Neutrophil (primary cell): ENCODE measurements around the gene SERPINA1.
A peak's percentile ranks its signal among the peaks of the same experiment; 100 is the strongest.

ENCODE experiments used
- H3K27ac ChIP-seq: fragments of 200-600 bp; sonication (generic); 2 replicates; pipeline ENCODE4 v1.5.1; 2016; ENCODE audit warnings: mild to moderate bottlenecking, moderate library complexity
- H3K27me3 ChIP-seq: fragments of 200-600 bp; sonication (generic); 2 replicates; pipeline ENCODE4 v1.6.0; 2016; ENCODE audit warnings: mild to moderate bottlenecking
- H3K36me3 ChIP-seq: fragments of 200-600 bp; sonication (generic); 2 replicates; pipeline ENCODE4 v1.5.1; 2017
- H3K4me1 ChIP-seq, 2 experiments: fragments of 200-600 bp in 1 of 2; sonication (generic) in 1 of 2; 1 replicate in 1 of 2; 2 replicates in 1 of 2; pipeline versions ENCODE4 v1.5.1 to v1.6.1; 2013 to 2016; ENCODE audit warnings: low read depth in 1 of 2, low read length in 1 of 2, mild to moderate bottlenecking in 1 of 2, moderate library complexity in 1 of 2; ENCODE audit not compliant: control insufficient read depth in 1 of 2, insufficient read depth in 1 of 2
- H3K4me3 ChIP-seq, 2 experiments: fragments of 200-600 bp in 1 of 2; sonication (generic) in 1 of 2; 1 replicate in 1 of 2; 2 replicates in 1 of 2; pipeline ENCODE4 v1.5.1; 2013 to 2016; ENCODE audit warnings: low read depth in 1 of 2, low read length in 1 of 2, mild to moderate bottlenecking in 1 of 2, moderate library complexity in 1 of 2
- H3K9me3 ChIP-seq: fragments of 200-600 bp; sonication (generic); 2 replicates; pipeline ENCODE4 v1.5.1; 2016
- TF ChIP-seq, protein P1 (sequence below): fragments of 200-600 bp; sonication (generic); IDR thresholded peaks from 2 replicates; pipeline ENCODE4 v1.5.1; 2016; ENCODE audit warnings: antibody characterized with exemption

The SERPINA1 gene

DNA sequence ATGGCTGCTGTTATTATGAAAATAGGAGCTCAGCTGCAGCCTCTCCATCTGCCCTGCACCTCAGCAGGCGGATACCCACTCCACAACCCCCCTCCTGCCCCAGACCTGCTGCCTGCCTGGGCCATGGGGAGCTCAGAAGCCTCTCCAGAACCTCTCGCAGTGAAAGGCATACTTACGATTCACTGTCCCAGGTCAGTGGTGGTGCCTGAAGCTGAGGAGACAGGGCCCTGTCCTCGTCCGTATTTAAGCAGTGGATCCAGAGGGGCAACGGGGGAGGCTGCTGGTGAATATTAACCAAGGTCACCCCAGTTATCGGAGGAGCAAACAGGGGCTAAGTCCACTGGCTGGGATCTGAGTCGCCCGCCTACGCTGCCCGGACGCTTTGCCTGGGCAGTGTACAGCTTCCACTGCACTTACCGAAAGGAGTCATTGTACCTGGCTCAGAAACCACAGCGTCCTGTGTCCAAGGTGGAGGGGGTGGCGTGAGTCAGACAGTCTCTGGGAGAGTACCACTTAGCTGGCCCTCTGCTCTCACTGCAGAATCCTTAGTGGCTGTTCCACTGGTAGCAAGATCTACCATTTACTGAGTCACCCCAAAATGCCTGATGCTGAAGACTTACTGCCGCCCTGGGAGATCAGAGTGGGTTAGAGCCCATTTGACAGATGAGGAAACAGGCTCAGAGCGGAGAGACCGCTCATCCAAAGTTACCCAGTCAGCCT lies at the start of gene SERPINA1:
SERPINA1 (minus strand) TSS at position 219 of the 720 bp plus-strand sequence. CDS start 5,365 bp downstream, outside the sequence.
- TF ChIP-seq, protein P1, sequence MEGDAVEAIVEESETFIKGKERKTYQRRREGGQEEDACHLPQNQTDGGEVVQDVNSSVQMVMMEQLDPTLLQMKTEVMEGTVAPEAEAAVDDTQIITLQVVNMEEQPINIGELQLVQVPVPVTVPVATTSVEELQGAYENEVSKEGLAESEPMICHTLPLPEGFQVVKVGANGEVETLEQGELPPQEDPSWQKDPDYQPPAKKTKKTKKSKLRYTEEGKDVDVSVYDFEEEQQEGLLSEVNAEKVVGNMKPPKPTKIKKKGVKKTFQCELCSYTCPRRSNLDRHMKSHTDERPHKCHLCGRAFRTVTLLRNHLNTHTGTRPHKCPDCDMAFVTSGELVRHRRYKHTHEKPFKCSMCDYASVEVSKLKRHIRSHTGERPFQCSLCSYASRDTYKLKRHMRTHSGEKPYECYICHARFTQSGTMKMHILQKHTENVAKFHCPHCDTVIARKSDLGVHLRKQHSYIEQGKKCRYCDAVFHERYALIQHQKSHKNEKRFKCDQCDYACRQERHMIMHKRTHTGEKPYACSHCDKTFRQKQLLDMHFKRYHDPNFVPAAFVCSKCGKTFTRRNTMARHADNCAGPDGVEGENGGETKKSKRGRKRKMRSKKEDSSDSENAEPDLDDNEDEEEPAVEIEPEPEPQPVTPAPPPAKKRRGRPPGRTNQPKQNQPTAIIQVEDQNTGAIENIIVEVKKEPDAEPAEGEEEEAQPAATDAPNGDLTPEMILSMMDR = no peak
- Histone ChIP-seq H3K4me1 (peaks cover 93 to 99% of the 10 kb centered on the region in 2 experiments), H3K27me3 (no peaks in the 10 kb centered on the region), H3K4me3 (peak within 1 kb of the TSS; percentile 76 to 88), H3K36me3 (peaks cover 50% of the 10 kb centered on the region), H3K9me3 (no peaks in the 10 kb centered on the region), H3K27ac (peak within 1 kb of the TSS; percentile 97)

DNA sequence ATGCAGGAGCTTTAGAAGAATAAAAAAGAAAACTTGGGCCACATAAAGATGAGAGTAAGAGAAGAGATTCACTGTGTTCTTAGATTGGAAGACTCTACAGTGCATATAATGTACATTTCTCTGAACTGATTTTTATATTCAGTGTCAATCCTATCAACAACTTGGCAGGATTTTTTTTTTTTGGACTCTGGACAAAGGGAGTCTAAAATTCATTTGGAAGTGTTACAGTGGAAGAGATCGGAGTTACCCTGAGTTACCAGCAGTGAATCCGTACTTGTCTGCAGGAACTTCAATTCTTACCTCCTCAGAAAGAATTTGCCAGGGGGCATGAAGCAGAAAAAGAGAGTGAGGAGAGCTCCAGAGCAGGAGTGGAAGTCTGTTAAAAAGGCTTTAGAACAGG lies 40.2 kb upstream of the SERPINA1 start:
- TF ChIP-seq, protein P1 = no peak
- Histone ChIP-seq H3K27ac (no peak overlapping the region), H3K4me3 (no peak overlapping the region)

DNA sequence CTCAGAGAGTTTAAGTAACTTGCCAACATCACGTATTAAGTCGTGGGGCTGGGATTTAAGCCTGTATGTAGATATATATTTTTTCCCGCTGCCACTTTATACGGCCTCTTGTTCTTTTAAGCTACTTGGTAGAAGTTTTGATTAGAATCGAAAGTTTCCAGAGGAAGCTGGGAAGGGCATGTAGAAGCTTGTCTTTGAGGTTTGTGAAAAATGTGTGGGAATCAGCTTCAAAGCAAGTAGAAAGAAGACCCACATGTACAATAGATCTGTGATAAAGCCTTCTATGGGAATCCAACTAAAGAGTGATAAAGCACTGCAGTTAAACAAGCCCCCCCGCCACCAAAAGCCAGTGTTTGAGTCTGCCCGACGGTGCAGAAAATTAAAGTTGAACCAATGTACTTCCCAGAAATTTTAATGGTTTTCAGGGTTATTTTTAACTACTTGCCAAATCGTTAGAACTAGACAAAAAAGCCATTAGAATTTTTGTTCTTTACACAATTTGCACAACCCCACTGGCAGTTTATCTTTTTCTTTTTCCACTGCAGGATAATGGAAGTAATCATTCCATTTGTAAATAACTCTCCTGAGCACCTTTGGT lies 38.7 kb upstream of the SERPINA1 start:
- Histone ChIP-seq H3K9me3 (no peaks in the 10 kb centered on the region), H3K27me3 (peaks cover 71% of the 10 kb centered on the region), H3K36me3 (no peaks in the 10 kb centered on the region), H3K4me3 (no peak overlapping the region), H3K27ac (no peak overlapping the region), H3K4me1 (peaks cover 12 to 14% of the 10 kb centered on the region in 2 experiments)
- TF ChIP-seq, protein P1 = no peak

More for the DNA sequence above, 40.2 kb upstream of the SERPINA1 start:
- no peaks in the 10 kb centered on the region for H3K36me3 ChIP-seq
- H3K9me3 ChIP-seq = no peaks in the 10 kb centered on the region
- peaks cover 7% of the 10 kb centered on the region in 2 experiments for H3K4me1 ChIP-seq
- H3K27me3 ChIP-seq = peaks cover 57% of the 10 kb centered on the region

- peaks cover 77% of the 10 kb centered on the region for H3K27me3 ChIP-seq
- peaks cover 12 to 14% of the 10 kb centered on the region in 2 experiments for H3K4me1 ChIP-seq
- no peaks in the 10 kb centered on the region for H3K36me3 ChIP-seq
- H3K27ac ChIP-seq = no peak overlapping the region
- no peaks in the 10 kb centered on the region for H3K9me3 ChIP-seq
- no peak overlapping the region for H3K4me3 ChIP-seq
- TF ChIP-seq, protein P1 = no peak
Measured at GRCh38 chr14:94426526-94426925, 38.1 kb upstream of the SERPINA1 start.

- TF ChIP-seq, protein P1 = no peak
- H3K27me3 ChIP-seq = peaks cover 82% of the 10 kb centered on the region
- no peak overlapping the region for H3K27ac ChIP-seq
- H3K9me3 ChIP-seq = no peaks in the 10 kb centered on the region
- peaks cover 12 to 14% of the 10 kb centered on the region in 2 experiments for H3K4me1 ChIP-seq
- H3K4me3 ChIP-seq = no peak overlapping the region
- no peaks in the 10 kb centered on the region for H3K36me3 ChIP-seq
Measured at GRCh38 chr14:94424371-94424770, 36.0 kb upstream of the SERPINA1 start.
